DND-41 (cell line): ENCODE data around the gene FTO.

Source experiments
- ATAC-seq: fragments of 200-7000 bp; cut with Tn5 transposase; 3 replicates; pipeline ENCODE4 v1.9.1; 2021; ENCODE audit warnings: low read depth; ENCODE audit not compliant: insufficient read depth
- DNase-seq: peaks from one replicate; pipeline ENCODE4 v3.0.0-alpha.2; 2020
- H2AFZ ChIP-seq: 2 replicates; pipeline ENCODE4 v1.6.0; 2012; ENCODE audit warnings: low read depth, low read length
- H3K27ac ChIP-seq: 2 replicates; pipeline ENCODE4 v1.5.1; 2012; ENCODE audit warnings: low read length, inconsistent platforms
- H3K27me3 ChIP-seq: fragments of 200-600 bp; sonication (generic); 2 replicates; pipeline ENCODE4 v1.6.0; 2012; ENCODE audit warnings: low read length, mild to moderate bottlenecking, inconsistent platforms; ENCODE audit not compliant: insufficient read depth, poor library complexity
- H3K36me3 ChIP-seq: 2 replicates; pipeline ENCODE4 v1.5.1; 2012; ENCODE audit warnings: low read length, inconsistent platforms; ENCODE audit not compliant: insufficient read depth
- H3K4me1 ChIP-seq: 2 replicates; pipeline ENCODE4 v1.5.1; 2012; ENCODE audit warnings: mild to moderate bottlenecking, low read length; ENCODE audit not compliant: insufficient read depth
- H3K4me2 ChIP-seq: 2 replicates; pipeline ENCODE4 v1.6.0; 2012; ENCODE audit warnings: mild to moderate bottlenecking, moderate library complexity, low read length, inconsistent platforms; ENCODE audit not compliant: insufficient read depth
- H3K4me3 ChIP-seq, 2 experiments: fragments of 200-600 bp in 1 of 2; shearing (Covaris generic) in 1 of 2; 2 replicates each; pipeline ENCODE4 v1.5.1; 2012 to 2016; ENCODE audit warnings: inconsistent platforms in 2 of 2, low read length in 2 of 2, mild to moderate bottlenecking in 2 of 2, low read depth in 1 of 2, moderate library complexity in 1 of 2
- H3K79me2 ChIP-seq: 2 replicates; pipeline ENCODE4 v1.6.0; 2012; ENCODE audit warnings: low read length, inconsistent platforms; ENCODE audit not compliant: insufficient read depth
- H3K9ac ChIP-seq: 2 replicates; pipeline ENCODE4 v1.6.0; 2012; ENCODE audit warnings: low read depth, mild to moderate bottlenecking, inconsistent platforms, low read length, moderate library complexity
- H3K9me3 ChIP-seq: 2 replicates; pipeline ENCODE4 v1.5.1; 2012; ENCODE audit warnings: low read length, moderate library complexity, mild to moderate bottlenecking, inconsistent platforms; ENCODE audit not compliant: insufficient read depth, severe bottlenecking
- H4K20me1 ChIP-seq: 2 replicates; pipeline ENCODE4 v1.6.0; 2012; ENCODE audit warnings: low read length; ENCODE audit not compliant: insufficient read depth
- CTCF ChIP-seq: IDR thresholded peaks from 2 replicates; pipeline ENCODE4 v1.5.1; 2012; ENCODE audit warnings: borderline replicate concordance, low read length, moderate library complexity, mild to moderate bottlenecking; ENCODE audit not compliant: poor library complexity, severe bottlenecking; ENCODE audit errors: extremely low read depth
- EZH2 ChIP-seq: IDR thresholded peaks from 3 replicates; pipeline ENCODE4 v1.6.1; 2012; ENCODE audit warnings: borderline replicate concordance, low read depth, mild to moderate bottlenecking, moderate library complexity, low read length, inconsistent platforms; ENCODE audit not compliant: severe bottlenecking

FTO gene

GRCh38 chr16:53805752-53806151, 101.8 kb downstream of the FTO start:
- no peaks in the 10 kb centered on the region for H3K9me3 ChIP-seq
- peak; percentile 62; the same call in 2 of the 3 replicates for ATAC-seq

DNA sequence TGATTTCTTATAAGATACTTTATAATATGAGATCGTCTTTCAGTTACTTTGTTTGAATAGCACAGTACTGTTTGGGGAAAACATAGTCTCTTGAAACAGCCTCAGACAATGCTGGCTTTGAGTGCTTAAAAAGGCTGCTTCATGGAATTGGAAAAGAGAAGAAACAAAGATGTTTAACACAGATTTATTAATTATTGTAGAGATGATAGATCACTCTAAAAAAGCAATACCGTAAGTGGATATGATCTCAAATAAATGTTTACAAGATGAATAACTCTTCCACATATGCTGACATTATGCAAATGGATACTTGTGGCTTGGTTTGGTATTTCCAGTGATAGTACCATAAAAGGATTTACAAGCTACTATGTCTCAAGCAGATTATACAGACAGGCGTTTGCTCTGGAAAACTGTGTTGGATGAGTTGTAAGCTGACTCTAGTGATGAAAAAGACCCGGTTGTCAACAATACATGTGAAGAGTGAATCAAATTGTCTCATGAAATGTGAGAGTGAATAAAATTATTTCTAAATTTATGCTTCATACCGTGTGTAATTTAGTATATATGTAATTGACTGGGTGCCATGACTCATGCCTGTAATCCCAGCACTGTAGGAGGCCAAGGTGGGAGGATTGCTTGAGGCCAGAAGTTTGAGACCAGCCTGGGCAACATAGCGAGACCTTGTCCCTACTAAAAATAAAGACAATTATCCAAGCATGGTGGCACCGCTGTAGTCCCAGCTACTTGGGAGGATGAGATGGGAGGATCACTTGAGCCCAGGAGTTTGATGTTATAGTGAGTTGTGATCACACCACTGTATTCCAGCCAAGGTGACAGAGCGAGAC, 105.4 kb downstream of the FTO start:
- H3K4me2 ChIP-seq: no peak overlapping the region

More at GRCh38 chr16:53805752-53806151, 101.8 kb downstream of the FTO start:
- H3K4me1 ChIP-seq: peaks cover 14% of the 10 kb centered on the region
- peaks cover 81% of the 10 kb centered on the region for H3K79me2 ChIP-seq
- no peak for TF ChIP-seq EZH2
- no peak for TF ChIP-seq CTCF
- peak overlapping the region; percentile 15; the same call in 1 of the 2 replicates for H3K27ac ChIP-seq
- H3K27me3 ChIP-seq: no peaks in the 10 kb centered on the region
- no peaks in the 10 kb centered on the region for H4K20me1 ChIP-seq
- no peak overlapping the region for H2AFZ ChIP-seq
- H3K4me2 ChIP-seq: no peak overlapping the region
- H3K36me3 ChIP-seq: peaks cover 6% of the 10 kb centered on the region; the same call in 1 of the 2 replicates
- H3K4me3 ChIP-seq: no peak overlapping the region
- H3K9ac ChIP-seq: no peak overlapping the region
- no peak for DNase-seq

GRCh38 chr16:53812914-53813313, 109.0 kb downstream of the FTO start:
- peaks cover 15% of the 10 kb centered on the region for H3K79me2 ChIP-seq
- TF ChIP-seq CTCF (no peak), EZH2 (no peak)
- no peak for ATAC-seq
- no peak overlapping the region for H3K4me3 ChIP-seq
- H3K9me3 ChIP-seq: no peaks in the 10 kb centered on the region
- peaks cover 48% of the 10 kb centered on the region for H3K36me3 ChIP-seq
- no peak for DNase-seq
- no peak overlapping the region for H3K4me2 ChIP-seq
- no peaks in the 10 kb centered on the region for H3K27me3 ChIP-seq
- no peak overlapping the region for H3K27ac ChIP-seq
- peaks cover 9% of the 10 kb centered on the region for H3K4me1 ChIP-seq
- no peaks in the 10 kb centered on the region for H4K20me1 ChIP-seq
- H3K9ac ChIP-seq: no peak overlapping the region
- H2AFZ ChIP-seq: no peak overlapping the region

More for the DNA sequence above, 105.4 kb downstream of the FTO start:
- Histone ChIP-seq H3K27ac (no peak overlapping the region), H2AFZ (no peak overlapping the region), H3K27me3 (no peaks in the 10 kb centered on the region), H4K20me1 (no peaks in the 10 kb centered on the region), H3K79me2 (peaks cover 46% of the 10 kb centered on the region), H3K36me3 (peaks cover 33% of the 10 kb centered on the region), H3K9ac (no peak overlapping the region), H3K4me3 (no peak overlapping the region), H3K9me3 (no peaks in the 10 kb centered on the region), H3K4me1 (peaks cover 14% of the 10 kb centered on the region)
- DNase-seq: no peak
- TF ChIP-seq EZH2: no peak
- TF ChIP-seq CTCF: no peak
- ATAC-seq: no peak
